A549 (cell line): Measurements from ENCODE around the gene NAA40.

ENCODE experiments used
- BHLHE40 ChIP-seq: IDR thresholded peaks from 2 replicates; pipeline ENCODE4 v1.6.1; 2012; ENCODE audit warnings: low read depth, low read length, inconsistent platforms
- CBX2 ChIP-seq: fragments of 200-600 bp; sonication (generic); IDR thresholded peaks from 2 replicates; pipeline ENCODE4 v1.6.1; 2016; ENCODE audit warnings: low read depth, mild to moderate bottlenecking, borderline replicate concordance
- CTCF ChIP-seq: fragments of >200 bp; sonication (Bioruptor Twin); formaldehyde crosslinking; IDR thresholded peaks from 3 replicates; pipeline ENCODE4 v1.5.1; 2016
- FOSL2 ChIP-seq, 2 experiments: fragments of 450-650 bp in 1 of 2; fragments of >200 bp in 1 of 2; sonication (Bioruptor Twin) in 1 of 2; formaldehyde crosslinking; IDR thresholded peaks; 2 replicates each; pipeline versions ENCODE4 v1.5.0 to v1.6.1; 2016 to 2020; ENCODE audit warnings: mild to moderate bottlenecking in 1 of 2, moderate library complexity in 1 of 2
- POLR2A ChIP-seq: IDR thresholded peaks from 2 replicates; pipeline ENCODE4 v1.6.1; 2012; ENCODE audit warnings: mild to moderate bottlenecking, low read length
- RFX5 ChIP-seq: fragments of 450-650 bp; IDR thresholded peaks from 2 replicates; pipeline ENCODE4 v1.7.1; 2014; ENCODE audit warnings: antibody characterized with exemption, mild to moderate bottlenecking, moderate library complexity
- TF ChIP-seq, protein P1 (sequence below): IDR thresholded peaks from 2 replicates; pipeline ENCODE4 v1.6.1; 2012
- TF ChIP-seq, protein P2 (sequence below): fragments of 200-600 bp; sonication (generic); IDR thresholded peaks from 2 replicates; pipeline ENCODE4 v1.6.1; 2016; ENCODE audit warnings: antibody characterized with exemption, mild to moderate bottlenecking, moderate library complexity

GRCh38 chr11:64006398-64006797 is 67.6 kb downstream of the NAA40 start:
- TF ChIP-seq POLR2A (no peak), CTCF (no peak), BHLHE40 (no peak), FOSL2 (IDR thresholded peaks at IDR 0.05) (no peak), FOSL2 (CRISPR knock-in tag; IDR thresholded peaks at IDR 0.05) (no peak), RFX5 (no peak), CBX2 (no peak)
- TF ChIP-seq, protein P1, sequence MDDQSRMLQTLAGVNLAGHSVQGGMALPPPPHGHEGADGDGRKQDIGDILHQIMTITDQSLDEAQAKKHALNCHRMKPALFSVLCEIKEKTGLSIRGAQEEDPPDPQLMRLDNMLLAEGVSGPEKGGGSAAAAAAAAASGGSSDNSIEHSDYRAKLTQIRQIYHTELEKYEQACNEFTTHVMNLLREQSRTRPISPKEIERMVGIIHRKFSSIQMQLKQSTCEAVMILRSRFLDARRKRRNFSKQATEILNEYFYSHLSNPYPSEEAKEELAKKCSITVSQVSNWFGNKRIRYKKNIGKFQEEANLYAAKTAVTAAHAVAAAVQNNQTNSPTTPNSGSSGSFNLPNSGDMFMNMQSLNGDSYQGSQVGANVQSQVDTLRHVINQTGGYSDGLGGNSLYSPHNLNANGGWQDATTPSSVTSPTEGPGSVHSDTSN, result no peak
- TF ChIP-seq, protein P2, sequence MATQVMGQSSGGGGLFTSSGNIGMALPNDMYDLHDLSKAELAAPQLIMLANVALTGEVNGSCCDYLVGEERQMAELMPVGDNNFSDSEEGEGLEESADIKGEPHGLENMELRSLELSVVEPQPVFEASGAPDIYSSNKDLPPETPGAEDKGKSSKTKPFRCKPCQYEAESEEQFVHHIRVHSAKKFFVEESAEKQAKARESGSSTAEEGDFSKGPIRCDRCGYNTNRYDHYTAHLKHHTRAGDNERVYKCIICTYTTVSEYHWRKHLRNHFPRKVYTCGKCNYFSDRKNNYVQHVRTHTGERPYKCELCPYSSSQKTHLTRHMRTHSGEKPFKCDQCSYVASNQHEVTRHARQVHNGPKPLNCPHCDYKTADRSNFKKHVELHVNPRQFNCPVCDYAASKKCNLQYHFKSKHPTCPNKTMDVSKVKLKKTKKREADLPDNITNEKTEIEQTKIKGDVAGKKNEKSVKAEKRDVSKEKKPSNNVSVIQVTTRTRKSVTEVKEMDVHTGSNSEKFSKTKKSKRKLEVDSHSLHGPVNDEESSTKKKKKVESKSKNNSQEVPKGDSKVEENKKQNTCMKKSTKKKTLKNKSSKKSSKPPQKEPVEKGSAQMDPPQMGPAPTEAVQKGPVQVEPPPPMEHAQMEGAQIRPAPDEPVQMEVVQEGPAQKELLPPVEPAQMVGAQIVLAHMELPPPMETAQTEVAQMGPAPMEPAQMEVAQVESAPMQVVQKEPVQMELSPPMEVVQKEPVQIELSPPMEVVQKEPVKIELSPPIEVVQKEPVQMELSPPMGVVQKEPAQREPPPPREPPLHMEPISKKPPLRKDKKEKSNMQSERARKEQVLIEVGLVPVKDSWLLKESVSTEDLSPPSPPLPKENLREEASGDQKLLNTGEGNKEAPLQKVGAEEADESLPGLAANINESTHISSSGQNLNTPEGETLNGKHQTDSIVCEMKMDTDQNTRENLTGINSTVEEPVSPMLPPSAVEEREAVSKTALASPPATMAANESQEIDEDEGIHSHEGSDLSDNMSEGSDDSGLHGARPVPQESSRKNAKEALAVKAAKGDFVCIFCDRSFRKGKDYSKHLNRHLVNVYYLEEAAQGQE, result no peak
